ENCODE results near the gene AADACL4.

The AADACL4 gene

DNA sequence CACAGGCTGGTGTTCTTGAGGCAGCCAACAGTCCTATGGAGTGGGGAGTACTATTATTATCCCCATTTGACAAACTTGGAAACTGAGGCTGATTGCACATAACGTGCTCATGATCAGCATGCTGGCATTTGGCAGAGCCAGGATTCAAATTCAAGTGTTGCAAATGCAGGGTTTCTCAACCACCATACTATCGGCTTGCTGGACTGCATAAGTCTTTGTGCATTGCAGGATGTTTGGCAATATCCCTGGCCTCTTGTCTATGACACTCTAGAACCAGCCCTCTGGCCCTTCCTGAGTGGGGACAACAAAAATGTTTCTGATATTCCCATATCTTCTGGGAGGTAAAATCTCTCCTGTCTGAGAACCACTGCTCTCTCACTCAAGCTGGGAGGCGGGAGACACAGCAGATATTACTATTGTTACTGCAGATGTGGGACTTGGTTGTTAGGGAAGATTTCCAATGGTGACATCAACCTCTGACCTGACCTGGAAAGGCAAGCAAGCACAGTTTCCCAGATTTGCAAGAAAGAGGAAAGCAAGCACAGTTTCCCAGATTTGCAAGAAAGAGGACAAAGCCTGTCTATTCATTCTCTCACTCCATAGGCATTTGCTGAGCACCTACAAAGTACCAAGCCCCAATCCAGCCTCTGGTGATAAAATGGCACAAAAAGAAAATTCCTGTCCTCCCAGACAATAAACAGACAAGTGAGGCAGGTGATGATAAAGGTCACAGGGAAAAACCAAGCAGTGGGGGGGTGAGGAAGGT is 71.0 kb downstream of the AADACL4 start:
- no peak for FAIRE-seq

GRCh38 chr1:12715896-12716437 is 72.1 kb downstream of the AADACL4 start, which contains the start of gene AADACL3:
Gene AADACL3, plus strand, starts transcription at chr1:12716110. Its CDS starts 67 bp downstream, at chr1:12716177.
- no peak for FAIRE-seq

All from A204.1 (cell line).